T47D (cell line): ENCODE results near the gene GBP4.
"Not testable (repeated sequence)": the region's sequence is repeated elsewhere in the genome, so short reads cannot be mapped to it uniquely, and the experiment has no call there.

Source experiments
- DNase-seq, 2 experiments: peaks; one replicate each; pipeline versions ENCODE4 v3.0.0 to v3.0.0-alpha.2; 2011 to 2012; ENCODE audit warnings: low read depth in 1 of 2, low spot score in 1 of 2
- JUND ChIP-seq: IDR thresholded peaks from 2 replicates; pipeline ENCODE4 v1.6.1; 2012; ENCODE audit warnings: low read depth
- in situ Hi-C: cut with HindIII; loops from 2 replicates; pipeline ENCODE4 v1.10.0; 2016; ENCODE audit warnings: low sequenced_read_pairs, low pct_unique_long_range_greater_than_20kb

The GBP4 gene

GRCh38 chr1:89198491-89199072, at the start of gene GBP4:
GBP4 (minus strand) TSS chr1:89198942; CDS start chr1:89198834, 108 bp downstream.
- in situ Hi-C loops: no loop called here
- no peak for TF ChIP-seq JUND
- peak in 1 of 2 experiments; percentile 49 for DNase-seq

GRCh38 chr1:89243046-89243445, 44.3 kb upstream of the GBP4 start:
- DNase-seq: no peak
- in situ Hi-C loops: no loop called here
- no peak for TF ChIP-seq JUND

- no peak for TF ChIP-seq JUND
Measured at GRCh38 chr1:89221341-89221740, 22.6 kb upstream of the GBP4 start.

GRCh38 chr1:89219851-89220250, 21.1 kb upstream of the GBP4 start:
- DNase-seq, in situ Hi-C loops: not testable (repeated sequence)

More at GRCh38 chr1:89221341-89221740, 22.6 kb upstream of the GBP4 start:
- in situ Hi-C loops: no loop called here
- peak in 1 of 2 experiments; percentile 5 for DNase-seq

- in situ Hi-C loops, DNase-seq: not testable (repeated sequence)
Measured at GRCh38 chr1:89218941-89219340, 20.2 kb upstream of the GBP4 start.

- DNase-seq: no peak
- no peak for TF ChIP-seq JUND
- in situ Hi-C loops: no loop called here
Measured at GRCh38 chr1:89213347-89213746, 14.6 kb upstream of the GBP4 start.

GRCh38 chr1:89211035-89211634, 12.4 kb upstream of the GBP4 start:
- TF ChIP-seq JUND: no peak
- in situ Hi-C loops: no loop called here
- no peak for DNase-seq

- in situ Hi-C loops: no loop called here
- DNase-seq: no peak
- TF ChIP-seq JUND: no peak
Measured at GRCh38 chr1:89206373-89206772, 7.6 kb upstream of the GBP4 start.

- DNase-seq: no peak
- in situ Hi-C loops: no loop called here
- TF ChIP-seq JUND: no peak
Measured at GRCh38 chr1:89203166-89203565, 4.4 kb upstream of the GBP4 start.

- in situ Hi-C loops: no loop called here
- TF ChIP-seq JUND: no peak
Measured at GRCh38 chr1:89201106-89201794, 2.5 kb upstream of the GBP4 start.

GRCh38 chr1:89200663-89201062, 1.9 kb upstream of the GBP4 start:
- no peak for DNase-seq
- in situ Hi-C loops: no loop called here
- no peak for TF ChIP-seq JUND

More at GRCh38 chr1:89201106-89201794, 2.5 kb upstream of the GBP4 start:
- no peak for DNase-seq

GRCh38 chr1:89199525-89200031, 836 bp upstream of the GBP4 start:
- in situ Hi-C loops: no loop called here
- no peak for TF ChIP-seq JUND
- DNase-seq: no peak

GRCh38 chr1:89198081-89198480, 661 bp downstream of the GBP4 start:
- in situ Hi-C loops: no loop called here
- TF ChIP-seq JUND: no peak
- no peak for DNase-seq
